ENCODE results near the gene MLIP. TPM values are rescaled to one million over a fixed set of nuclear protein-coding genes. Genes with fewer than 3 reads are reported as not detected.

MLIP gene
- total RNA-seq, 1 experiment from 2014 or later: not detected

DNA sequence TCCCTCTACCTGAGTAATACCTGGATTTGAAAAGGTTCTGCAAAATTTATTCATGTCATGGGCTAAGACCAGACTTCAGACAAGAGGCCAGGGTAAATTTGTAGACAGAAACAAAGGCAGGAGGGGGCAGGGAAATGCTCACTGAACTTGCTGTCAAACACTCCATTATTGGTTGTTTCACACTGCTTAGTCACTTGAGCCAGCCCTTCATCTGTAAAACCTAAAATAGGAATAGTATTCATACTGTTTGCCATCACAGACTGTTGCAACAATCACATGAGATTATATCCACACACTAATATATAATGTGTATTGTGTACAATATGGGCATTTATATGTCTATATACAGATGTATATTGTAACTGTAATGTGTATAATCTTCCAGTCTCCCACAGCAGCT is 190.5 kb downstream of the MLIP start:
- no TSS peak for BruUV-seq (replicated peaks)
- Histone ChIP-seq H3K36me3 (ENCODE audit: control insufficient read depth, insufficient read depth, low read length) (no peaks in the 10 kb centered on the region), H3K27ac (ENCODE audit: low read length) (no peak overlapping the region), H3K9me3 (ENCODE audit: control insufficient read depth, insufficient read depth, low read depth, low read length) (no peaks in the 10 kb centered on the region), H3K4me3 (ENCODE audit: low read depth in 2 of 2, low read length in 2 of 2) (no peak overlapping the region), H3K4me1 (ENCODE audit: control insufficient read depth, insufficient read depth, low read length) (no peaks in the 10 kb centered on the region), H3K27me3 (ENCODE audit: control insufficient read depth, insufficient read depth, low read length) (no peaks in the 10 kb centered on the region)
- CTCF ChIA-PET: interaction anchor here (0.7 kb wide), 1 partner anchor 9 kb away, joined by 5 read pairs; no protein-coding TSS in a partner anchor
- DNase-seq (ENCODE audit: low read depth, low spot score) (no peak), ATAC-seq (no peak)
- POLR2A ChIA-PET: no interaction called here
- in situ Hi-C loops (cut with HindIII; ENCODE audit: low pct_unique_long_range_greater_than_20kb, low sequenced_read_pairs) (no loop called here), intact Hi-C loops (cut with micrococcal nuclease; ENCODE audit: unreplicated experiment) (no loop called here)
- TF ChIP-seq SIN3A (IDR thresholded peaks at IDR 0.05; ENCODE audit: borderline replicate concordance, insufficient read depth, low read depth, low read length): no peak
- TF ChIP-seq, protein P1, sequence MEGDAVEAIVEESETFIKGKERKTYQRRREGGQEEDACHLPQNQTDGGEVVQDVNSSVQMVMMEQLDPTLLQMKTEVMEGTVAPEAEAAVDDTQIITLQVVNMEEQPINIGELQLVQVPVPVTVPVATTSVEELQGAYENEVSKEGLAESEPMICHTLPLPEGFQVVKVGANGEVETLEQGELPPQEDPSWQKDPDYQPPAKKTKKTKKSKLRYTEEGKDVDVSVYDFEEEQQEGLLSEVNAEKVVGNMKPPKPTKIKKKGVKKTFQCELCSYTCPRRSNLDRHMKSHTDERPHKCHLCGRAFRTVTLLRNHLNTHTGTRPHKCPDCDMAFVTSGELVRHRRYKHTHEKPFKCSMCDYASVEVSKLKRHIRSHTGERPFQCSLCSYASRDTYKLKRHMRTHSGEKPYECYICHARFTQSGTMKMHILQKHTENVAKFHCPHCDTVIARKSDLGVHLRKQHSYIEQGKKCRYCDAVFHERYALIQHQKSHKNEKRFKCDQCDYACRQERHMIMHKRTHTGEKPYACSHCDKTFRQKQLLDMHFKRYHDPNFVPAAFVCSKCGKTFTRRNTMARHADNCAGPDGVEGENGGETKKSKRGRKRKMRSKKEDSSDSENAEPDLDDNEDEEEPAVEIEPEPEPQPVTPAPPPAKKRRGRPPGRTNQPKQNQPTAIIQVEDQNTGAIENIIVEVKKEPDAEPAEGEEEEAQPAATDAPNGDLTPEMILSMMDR (IDR thresholded peaks at IDR 0.05): no peak
- TF ChIP-seq TCF7L2 (IDR thresholded peaks at IDR 0.05; ENCODE audit: low read depth, low read length): no peak
- TF ChIP-seq, protein P2, sequence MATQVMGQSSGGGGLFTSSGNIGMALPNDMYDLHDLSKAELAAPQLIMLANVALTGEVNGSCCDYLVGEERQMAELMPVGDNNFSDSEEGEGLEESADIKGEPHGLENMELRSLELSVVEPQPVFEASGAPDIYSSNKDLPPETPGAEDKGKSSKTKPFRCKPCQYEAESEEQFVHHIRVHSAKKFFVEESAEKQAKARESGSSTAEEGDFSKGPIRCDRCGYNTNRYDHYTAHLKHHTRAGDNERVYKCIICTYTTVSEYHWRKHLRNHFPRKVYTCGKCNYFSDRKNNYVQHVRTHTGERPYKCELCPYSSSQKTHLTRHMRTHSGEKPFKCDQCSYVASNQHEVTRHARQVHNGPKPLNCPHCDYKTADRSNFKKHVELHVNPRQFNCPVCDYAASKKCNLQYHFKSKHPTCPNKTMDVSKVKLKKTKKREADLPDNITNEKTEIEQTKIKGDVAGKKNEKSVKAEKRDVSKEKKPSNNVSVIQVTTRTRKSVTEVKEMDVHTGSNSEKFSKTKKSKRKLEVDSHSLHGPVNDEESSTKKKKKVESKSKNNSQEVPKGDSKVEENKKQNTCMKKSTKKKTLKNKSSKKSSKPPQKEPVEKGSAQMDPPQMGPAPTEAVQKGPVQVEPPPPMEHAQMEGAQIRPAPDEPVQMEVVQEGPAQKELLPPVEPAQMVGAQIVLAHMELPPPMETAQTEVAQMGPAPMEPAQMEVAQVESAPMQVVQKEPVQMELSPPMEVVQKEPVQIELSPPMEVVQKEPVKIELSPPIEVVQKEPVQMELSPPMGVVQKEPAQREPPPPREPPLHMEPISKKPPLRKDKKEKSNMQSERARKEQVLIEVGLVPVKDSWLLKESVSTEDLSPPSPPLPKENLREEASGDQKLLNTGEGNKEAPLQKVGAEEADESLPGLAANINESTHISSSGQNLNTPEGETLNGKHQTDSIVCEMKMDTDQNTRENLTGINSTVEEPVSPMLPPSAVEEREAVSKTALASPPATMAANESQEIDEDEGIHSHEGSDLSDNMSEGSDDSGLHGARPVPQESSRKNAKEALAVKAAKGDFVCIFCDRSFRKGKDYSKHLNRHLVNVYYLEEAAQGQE (IDR thresholded peaks at IDR 0.05; ENCODE audit: insufficient read depth in 1 of 2, low read depth in 2 of 2, low read length in 1 of 2): no peak
- no peak for TF ChIP-seq POLR2AphosphoS5 (IDR thresholded peaks at IDR 0.05; ENCODE audit: low read depth, low read length)

DNA sequence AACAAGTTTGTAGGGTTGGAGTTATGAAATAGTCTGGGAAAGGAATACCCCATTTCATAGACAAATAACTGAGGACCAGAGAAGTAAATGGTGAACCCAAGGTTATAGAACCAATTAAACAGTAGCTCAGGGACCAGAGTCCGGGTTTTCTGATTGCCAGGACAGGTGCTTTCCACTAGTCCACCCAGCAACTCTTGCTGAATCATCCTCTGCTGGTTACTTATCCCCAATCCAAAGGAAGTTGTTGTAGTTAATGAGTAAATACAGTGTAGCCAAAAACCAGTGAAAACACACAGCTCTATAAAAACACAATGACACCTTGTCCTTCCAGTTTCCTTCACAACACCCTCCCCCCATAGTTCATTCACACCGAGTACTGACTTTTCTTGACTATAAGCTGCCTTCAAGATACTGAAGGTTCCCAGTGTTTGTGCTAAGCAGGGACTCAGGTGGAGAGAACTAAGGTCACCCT is 196.2 kb downstream of the MLIP start:
- Histone ChIP-seq H3K4me3 (ENCODE audit: low read depth in 2 of 2, low read length in 2 of 2) (no peak overlapping the region), H3K36me3 (ENCODE audit: control insufficient read depth, insufficient read depth, low read length) (no peaks in the 10 kb centered on the region), H3K27ac (ENCODE audit: low read length) (no peak overlapping the region), H3K27me3 (ENCODE audit: control insufficient read depth, insufficient read depth, low read length) (no peaks in the 10 kb centered on the region), H3K9me3 (ENCODE audit: control insufficient read depth, insufficient read depth, low read depth, low read length) (no peaks in the 10 kb centered on the region), H3K4me1 (ENCODE audit: control insufficient read depth, insufficient read depth, low read length) (no peaks in the 10 kb centered on the region)
- intact Hi-C loops (cut with micrococcal nuclease; ENCODE audit: unreplicated experiment): no loop called here
- DNase-seq (ENCODE audit: low read depth, low spot score) (no peak), ATAC-seq (no peak)
- no TSS peak for BruUV-seq (replicated peaks)
- in situ Hi-C loops (cut with HindIII; ENCODE audit: low pct_unique_long_range_greater_than_20kb, low sequenced_read_pairs): no loop called here
- TF ChIP-seq, protein P1 (IDR thresholded peaks at IDR 0.05): no peak
- no peak for TF ChIP-seq SIN3A (IDR thresholded peaks at IDR 0.05; ENCODE audit: borderline replicate concordance, insufficient read depth, low read depth, low read length)
- TF ChIP-seq, protein P2 (IDR thresholded peaks at IDR 0.05; ENCODE audit: insufficient read depth in 1 of 2, low read depth in 2 of 2, low read length in 1 of 2): no peak
- TF ChIP-seq TCF7L2 (IDR thresholded peaks at IDR 0.05; ENCODE audit: low read depth, low read length): no peak
- no peak for TF ChIP-seq POLR2AphosphoS5 (IDR thresholded peaks at IDR 0.05; ENCODE audit: low read depth, low read length)
- ChIA-PET CTCF (no interaction called here), POLR2A (no interaction called here)
